Stimulated activated CD4-positive, alpha-beta T cell treated with anti-CD3 and anti-CD28 coated beads, Interleukin-12 subunit alpha, Interleukin-12 subunit beta, amount 100 ng/mL, for 4 hours (primary cell): ENCODE data around the gene INO80E.

Experiments used
- DNase-seq: peaks from one replicate; pipeline ENCODE4 v3.0.0-alpha.2; 2020

Gene INO80E

DNA sequence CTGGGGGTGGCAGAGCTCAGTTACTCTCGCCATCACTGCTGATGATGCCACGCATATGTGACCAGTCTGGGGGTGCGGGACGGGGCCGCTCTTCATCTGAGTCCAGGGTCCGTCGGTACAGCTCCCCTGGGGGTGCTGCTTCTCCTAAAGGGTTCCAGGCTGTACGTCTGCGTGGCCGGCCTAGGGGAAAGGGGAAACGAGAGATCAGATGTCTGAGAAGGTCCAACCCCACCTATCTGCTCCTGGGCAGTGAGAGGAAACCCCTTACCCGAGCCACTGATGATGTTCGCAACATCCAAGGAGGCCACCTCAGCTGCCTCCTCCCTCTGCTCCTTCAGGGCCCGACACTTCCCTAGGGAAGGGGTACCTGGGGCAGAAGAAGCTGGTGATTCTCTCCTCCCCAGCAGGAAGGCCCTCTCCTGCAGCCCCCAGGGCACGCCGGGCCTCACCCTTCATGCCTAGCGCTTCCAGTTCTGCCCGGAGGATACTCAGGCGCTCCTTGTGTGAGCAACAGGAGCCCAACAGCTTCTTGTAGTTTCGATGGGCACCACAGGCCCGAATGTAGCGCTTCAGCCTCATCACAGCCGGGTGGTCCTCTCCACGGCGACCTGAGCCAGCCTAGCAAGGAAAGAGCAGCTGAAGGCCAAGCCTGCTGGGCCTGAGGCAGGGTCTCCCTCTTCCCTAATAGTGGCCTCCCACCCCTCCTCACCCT is 2.7 kb upstream of the INO80E start:
- DNase-seq, result no peak

DNA sequence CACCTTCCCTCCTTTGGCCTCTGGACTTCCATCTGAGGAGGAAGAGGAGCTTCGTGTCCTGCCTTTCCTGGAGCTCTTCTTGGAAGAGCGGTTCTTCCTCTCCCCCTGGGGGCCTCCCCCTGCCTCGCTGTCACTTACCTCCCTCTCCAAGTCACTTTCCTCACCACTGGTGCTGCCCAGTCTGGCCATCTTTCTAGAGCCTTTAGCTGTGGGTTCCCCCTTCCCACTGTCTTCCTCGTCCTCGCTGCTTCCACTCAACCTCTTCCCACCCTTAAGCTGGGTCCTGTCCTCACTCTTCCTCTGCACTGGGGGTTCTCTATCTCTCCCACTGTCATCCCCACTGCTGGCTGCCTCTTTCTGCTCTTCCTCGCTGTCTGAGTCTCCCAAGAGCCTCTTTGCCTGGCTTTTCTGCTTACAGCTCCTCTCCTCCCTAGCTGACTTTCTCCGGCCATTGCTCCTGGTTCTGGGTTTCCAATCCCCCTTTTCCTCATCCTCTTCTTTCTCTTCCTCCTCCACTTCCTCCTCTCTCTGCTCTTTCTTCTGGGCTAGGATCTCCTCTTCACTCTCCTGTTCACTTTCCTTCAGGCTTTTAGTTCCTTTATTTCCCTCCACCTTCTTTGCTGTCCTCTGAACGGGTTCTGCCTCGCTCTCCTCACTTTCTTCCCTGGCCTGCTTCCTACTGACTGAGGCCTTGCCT is 2.0 kb upstream of the INO80E start:
- no peak for DNase-seq

DNA sequence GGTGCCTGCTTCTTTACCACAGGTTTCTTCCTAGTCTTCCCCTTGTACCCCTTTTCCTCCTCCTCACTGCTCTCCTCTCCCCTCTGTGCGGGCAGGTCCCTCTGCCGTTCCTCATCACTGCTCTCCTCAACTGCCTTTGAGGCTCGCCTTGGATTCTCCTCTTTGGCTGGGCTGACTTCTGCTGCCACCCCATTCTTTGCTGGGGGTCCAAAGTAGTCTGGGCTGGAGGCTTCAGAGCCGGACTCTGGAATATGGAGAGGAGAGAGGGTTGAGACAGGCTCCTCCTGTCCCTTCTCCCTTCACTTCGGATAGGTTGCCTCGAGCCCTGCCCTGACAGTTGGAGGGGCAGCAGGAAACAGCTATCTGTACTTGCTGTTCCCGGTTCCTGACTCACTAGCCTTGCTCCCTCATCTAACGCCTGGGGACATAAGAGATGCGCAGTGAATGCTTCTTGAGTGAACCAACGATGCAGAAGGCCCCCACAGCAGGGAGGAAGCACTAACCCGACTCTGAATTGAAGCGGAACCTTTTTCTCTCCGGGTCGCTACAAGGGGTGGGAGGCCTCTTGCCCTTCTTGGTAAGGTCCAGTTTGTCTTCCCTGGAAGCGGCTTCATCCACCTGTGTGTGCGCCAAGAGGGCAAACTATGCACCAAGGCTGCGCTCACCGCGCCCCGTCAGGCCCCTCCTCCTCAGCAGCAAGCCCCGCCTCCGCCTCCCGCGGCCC is 1.3 kb upstream of the INO80E start:
- DNase-seq, result peak; percentile 74

GRCh38 chr16:29995324-29995910 is 624 bp upstream of the INO80E start, which contains the start of gene HIRIP3:
TSS of gene HIRIP3 (minus strand) at chr16:29995617. CDS start at chr16:29995605, 12 bp downstream.
- peak; percentile 84 for DNase-seq

DNA sequence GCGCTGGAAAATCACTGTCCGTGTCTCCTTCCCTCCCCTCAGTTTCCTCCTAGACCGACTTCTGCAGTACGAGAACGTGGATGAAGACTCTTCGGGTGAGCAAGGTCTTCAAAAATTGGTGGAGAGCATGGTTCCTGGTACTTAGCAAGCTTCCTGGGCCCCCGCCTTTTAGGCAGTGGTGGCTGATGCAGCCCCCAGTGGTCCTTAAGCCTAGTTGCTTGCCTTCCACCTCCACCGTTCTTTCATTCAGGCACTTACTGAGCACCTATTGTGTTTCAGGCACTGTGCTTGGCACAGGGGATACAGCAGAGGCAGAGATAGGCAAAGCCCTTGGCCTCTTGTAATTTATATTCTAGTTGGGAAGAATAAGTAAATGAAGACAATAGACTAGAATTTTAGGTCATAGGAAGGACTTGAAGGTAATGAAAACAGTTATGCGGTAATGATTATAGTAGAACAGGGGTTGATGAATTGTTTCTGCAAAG is 767 bp downstream of the INO80E start:
- DNase-seq, result no peak

GRCh38 chr16:29999605-30000004 is 3.6 kb downstream of the INO80E start:
- DNase-seq, result no peak

DNA sequence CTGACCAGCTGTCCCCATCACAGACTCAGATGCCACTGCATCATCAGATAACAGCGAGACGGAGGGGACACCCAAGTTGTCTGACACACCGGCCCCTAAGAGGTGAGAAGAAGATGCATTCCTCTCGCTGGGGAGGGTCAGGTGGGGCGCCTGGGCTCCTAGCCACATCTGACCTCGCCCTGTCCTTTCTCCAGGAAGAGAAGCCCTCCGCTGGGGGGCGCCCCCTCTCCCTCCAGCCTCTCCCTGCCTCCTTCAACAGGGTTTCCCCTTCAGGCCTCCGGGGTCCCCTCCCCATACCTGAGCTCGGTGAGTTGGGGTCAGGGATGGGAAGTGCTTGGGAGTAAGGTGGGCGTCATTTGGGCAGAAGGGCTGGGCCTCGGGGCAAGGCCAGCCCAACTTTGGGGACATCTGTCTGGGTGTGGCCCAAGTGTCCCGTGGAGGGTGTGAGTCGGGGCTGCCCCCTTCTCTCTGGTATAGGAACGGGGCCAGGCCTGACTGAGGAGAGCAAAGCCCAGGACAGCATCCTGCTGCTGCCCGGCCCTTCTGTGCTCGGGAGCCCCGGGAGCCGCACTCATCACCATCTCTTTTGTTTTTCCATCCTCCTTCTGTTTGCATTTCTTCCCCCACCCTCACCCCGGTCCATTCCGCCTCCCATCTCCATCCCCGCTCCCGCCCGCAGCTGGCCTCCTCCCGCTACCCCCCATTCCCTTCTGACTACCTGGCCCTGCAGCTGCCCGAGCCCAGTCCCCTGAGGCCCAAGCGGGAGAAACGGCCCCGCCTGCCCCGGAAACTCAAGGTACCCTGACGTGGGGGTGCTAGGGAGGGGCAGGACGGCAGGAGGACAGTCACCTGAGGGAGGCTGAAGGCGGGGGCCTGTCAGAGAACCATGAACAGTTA is 4.9 kb downstream of the INO80E start:
- DNase-seq, result no peak

- DNase-seq, result no peak
These were observed 6.7 kb downstream of the INO80E start for GRCh38 chr16:30002614-30003346.

DNA sequence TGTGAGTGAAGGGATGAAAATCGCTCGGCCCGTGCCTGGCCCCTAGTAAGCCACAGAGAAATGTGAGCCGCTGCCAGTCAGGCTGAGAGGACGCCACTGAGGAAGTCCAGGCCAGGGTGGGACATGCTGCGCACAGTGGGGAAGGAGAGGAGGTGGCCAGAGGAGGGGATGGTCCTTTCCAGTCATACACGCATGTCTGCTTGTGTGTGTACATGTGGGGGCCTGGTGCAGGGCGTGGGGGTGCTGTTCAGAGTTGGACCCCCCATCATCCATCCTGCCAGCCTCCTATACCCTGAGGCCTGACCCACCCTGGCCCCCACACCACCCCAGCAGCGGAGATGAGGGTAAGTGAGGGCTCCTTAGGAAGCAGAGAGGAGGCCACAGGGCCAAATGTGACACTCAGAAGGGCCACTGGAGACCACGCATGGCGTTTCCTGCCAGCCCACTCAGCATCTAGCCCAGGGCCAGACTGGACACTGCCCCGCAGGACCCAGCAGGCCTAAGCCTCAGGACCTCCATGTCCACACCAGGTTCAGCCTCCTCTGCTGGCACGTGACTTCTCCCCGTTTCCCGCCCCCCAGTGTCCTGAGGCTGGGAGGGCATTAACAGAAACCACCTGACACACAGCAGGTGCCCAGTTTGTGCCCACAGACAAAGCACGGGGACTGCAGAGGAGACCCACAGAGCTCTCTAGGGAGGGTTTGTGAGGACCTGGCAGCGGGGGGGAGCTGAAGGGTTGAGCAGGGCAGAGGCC is 7.8 kb downstream of the INO80E start:
- DNase-seq, result no peak

DNA sequence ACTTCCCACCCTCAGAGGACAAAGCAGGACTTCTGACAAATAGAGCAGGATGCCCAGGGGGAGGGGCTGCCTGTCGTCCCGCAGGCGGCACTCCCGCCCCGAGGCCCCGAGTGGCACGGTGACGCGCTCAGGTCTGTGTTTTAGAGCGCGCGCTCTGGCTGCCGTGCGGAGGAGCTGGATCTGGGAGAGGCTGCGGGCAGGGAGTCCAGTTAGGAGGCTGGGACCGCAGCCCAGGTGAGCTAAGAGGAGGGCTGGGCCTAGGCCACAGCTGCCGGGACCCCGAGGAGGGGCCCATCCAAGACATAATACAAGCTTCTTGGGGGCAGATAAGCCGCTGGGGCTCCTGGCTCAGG is 8.4 kb downstream of the INO80E start:
- DNase-seq, result no peak

DNA sequence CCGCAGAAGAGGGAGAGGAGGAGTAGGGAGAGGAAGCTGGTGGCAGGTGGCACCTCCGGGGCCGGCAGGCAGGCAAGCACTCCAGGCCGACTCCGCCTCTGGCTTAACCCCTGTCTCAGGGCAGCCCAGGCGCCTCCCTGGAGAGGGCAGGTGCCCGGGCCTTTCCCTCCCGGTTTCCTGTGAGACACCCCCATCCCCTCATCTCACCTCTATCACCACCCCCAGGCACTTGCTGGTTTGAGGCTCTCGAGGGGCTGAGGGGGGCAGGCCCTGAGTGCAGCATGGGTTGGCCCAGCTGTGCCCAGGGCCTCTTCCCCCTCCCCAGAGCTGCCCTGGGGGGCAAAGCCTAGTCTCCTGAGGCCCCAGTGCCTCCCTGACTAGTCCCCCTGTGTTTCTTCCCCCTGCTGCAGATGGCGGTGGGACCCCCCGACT is 8.8 kb downstream of the INO80E start:
- no peak for DNase-seq

DNA sequence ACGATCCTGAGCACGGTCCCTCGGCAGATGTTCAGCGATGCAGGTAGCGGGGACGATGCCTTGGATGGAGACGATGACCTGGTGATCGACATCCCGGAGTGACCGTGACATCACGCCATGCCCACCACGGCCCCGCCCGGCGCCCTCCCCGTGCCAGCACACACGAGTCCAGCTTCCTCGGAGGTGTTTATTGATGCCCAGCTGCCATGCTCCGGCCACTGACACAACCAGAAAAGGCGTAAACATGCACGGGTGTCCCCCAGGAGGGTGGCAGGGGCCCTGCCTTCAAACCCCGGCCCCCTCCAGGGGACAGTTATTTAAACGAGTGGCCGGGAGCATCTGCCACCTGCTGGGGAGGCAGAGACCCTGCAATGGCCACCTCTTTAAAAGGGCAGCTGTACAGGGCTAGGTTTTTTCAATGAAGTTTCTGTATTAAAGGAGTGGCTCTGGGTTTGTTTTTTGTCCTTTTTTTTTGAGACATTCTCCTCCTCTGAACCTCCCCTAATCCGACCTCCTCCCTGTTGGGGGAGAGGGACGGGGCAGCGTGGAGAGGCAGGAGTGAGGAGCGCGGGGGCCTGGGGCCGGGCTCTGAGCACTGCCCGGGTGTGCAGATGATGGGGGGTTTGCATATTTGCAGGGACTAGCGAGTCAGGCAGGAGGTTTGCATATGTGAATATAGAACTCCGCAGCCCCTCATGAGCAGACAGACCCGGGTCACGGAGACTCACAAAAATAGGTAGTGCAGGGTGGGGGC is 9.5 kb downstream of the INO80E start:
- DNase-seq, result peak; percentile 31

DNA sequence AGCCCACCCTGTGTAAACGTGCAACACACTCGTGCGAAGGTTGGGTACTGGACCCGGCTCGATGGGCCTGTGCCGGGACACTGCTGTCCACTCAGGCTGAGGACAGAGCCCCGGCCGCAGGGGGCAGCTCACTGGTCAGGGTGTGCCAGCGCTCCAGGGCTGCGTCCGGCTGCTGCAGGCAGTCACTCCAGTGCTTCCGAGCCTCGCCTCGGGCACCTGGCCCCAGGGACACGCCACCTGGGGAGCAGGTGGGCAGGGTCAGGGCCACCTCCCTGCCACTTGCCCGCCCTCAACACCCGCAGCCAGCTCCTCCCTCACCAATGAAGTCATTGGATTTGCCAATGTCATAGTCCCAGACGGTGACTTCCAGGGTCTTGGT is 10.0 kb downstream of the INO80E start:
- no peak for DNase-seq

GRCh38 chr16:30006659-30007377 is 10.8 kb downstream of the INO80E start:
- DNase-seq, result no peak

- DNase-seq, result no peak
These were observed 11.4 kb downstream of the INO80E start for GRCh38 chr16:30007378-30007895.

GRCh38 chr16:30009085-30009862 is 13.2 kb downstream of the INO80E start:
- no peak for DNase-seq

- no peak for DNase-seq
These were observed 14.2 kb downstream of the INO80E start for GRCh38 chr16:30009990-30010843.
